GM18520 (cell line): ENCODE measurements around the gene ADGRE1.

ENCODE experiments used
- ATAC-seq: cut with Tn5 transposase; IDR thresholded peaks from one replicate; pipeline ENCODE4 v1.9.1; 2021; ENCODE audit not compliant: unreplicated experiment

The ADGRE1 gene

DNA sequence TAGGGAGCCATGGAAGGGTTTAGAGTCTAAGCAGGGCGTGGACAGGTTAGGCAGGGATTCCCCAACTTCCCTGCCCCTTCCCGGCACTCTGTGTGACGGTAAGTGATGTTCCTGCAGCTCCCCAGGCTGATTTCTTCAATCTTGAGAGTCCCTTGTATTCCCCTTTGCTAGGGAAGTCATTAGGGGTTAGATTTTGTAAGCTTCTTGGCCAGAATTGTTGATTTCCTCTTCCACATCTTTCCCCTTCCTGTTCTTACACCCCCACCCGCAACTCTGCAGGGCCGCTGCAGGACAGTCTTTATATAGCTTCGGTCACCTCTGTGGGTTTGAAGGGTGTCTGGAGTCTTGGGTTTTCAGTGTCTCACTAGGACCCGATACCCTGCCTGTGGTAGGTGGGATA is 10.6 kb upstream of the ADGRE1 start:
- ATAC-seq: no peak

DNA sequence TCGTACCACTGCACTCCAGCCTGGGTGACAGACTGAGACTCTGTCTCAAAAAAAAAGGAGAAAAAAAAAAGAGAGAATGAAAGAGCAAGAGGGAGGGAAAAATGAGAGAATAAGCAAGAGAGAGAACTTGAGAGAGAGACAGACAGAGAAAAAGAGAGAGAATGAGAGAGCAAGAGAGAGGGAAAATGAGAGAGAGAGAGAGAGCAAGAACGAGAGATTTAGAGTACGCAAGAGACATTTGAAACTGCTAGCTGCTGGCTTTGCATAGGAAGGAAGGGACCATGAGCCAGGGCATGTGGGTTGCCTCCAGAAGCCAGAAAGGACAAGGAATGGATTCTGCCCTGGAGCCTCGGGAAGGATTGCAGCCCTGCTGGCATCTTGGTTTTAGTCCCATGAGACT is 9.6 kb upstream of the ADGRE1 start:
- ATAC-seq: no peak

DNA sequence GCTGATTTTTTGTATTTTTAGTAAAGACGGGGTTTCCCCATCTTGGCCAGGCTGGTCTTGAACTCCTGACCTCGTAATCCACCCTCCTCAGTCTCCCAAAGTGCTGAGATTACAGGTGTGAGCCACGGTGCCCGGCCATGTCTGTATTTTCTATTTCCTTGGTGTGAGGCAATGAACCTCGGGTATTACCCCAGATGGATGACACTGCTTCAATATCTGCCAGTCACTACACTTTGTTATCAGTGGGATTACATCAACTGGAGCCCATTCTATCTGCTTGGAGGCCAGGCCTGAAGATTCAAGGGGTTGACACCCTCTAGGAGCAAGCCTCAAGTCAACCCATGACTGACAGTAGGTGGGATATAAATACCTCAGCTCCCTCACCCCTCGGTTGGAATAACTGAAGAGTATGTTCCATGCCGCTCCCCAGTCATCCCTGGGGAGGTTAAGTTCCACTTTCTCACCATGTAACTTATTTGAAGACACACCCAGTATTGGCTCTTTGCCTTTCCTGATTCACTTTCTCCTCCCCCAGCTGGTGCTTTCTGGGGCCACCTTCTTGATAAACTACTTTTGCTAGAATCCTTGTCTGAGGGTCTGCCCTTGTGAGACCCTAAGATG is 992 bp upstream of the ADGRE1 start:
- no peak for ATAC-seq

DNA sequence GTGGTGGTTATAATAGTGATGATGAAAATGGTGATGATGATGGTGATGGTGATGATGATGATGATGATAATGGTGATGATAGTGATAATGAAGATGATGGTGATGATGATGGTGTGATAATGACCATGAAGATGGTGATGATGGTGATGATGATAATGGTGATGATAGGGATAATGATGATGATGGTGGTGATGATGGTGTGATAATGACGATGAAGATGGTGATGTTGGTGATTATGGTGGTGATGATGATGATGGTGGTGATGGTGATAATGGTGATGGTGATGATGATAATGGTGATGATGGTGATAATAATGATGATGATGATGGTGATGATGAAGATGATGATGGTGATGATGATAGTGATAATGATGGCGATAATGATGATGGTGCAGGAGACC is 1.6 kb downstream of the ADGRE1 start:
- no peak for ATAC-seq

DNA sequence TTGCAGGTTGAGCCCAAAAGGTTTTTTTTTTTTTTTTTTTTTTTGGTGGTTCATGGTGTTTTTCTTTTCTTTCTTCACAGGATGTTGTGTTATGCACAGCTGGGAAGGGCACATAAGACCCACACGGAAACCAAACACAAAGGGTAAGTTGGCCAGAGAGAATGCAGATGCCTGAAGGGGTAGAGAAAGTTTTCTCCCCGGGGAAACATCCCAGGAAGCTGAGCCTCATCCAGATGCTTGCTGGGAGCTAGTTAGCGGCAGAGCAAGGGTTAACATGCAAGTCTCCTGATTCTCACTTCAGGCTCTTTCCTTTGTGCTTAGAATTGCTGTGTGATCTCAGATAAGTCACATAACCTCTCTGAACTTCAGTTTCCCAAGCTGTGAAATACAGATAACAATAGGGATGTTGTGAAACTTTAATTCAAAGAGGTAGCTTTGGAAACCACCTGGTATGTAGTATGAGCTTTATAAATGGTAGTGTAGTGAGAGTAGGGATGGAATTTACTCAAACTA is 3.1 kb downstream of the ADGRE1 start:
- ATAC-seq: no peak

DNA sequence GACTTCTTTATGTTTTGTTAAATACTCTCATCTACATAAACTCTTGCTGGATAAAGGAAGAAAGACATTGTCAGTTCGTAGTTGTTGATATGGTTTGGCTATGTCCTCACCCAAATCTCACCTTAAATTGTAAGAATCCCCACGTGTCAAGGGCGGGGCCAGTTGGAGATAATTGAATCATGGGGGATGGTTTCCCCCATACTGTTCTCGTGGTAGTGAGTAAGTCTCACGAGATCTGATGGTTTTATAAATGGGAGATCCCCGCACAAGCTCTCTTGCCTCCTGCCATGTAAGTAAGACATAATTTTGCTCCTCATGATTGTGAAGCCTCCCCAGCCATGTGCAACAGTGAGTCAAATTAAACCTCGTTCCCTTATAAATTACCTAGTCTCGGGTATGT is 3.6 kb downstream of the ADGRE1 start:
- no peak for ATAC-seq

DNA sequence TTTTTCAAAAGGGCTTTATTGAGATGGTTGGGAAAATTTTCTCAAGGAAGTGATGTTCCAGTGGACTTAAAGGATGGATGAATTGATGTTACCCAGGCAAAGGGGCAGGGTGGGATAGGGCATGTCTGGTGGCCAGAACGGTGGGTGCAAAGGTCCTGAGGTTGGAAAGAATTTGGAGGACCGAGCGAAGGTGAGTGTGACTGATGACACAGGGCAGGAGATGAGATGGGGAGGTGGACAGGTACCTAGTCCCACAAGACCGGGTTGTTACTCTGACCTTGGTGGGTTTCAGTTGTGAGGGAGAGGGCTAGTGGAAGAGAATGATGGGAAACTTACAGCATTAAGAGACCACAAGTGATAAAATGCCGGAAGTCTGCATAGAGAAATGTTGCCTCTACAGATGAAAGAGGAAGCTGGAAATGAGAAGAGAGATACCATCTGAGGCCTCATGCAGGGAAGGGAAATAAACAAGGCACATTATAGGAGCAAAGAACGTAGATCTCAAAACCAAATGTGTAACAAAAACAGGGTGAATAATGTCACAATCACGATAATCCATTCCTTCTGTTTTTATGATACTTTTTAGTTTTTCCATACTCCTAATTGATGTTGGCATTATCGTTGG is 4.5 kb downstream of the ADGRE1 start:
- ATAC-seq: no peak

DNA sequence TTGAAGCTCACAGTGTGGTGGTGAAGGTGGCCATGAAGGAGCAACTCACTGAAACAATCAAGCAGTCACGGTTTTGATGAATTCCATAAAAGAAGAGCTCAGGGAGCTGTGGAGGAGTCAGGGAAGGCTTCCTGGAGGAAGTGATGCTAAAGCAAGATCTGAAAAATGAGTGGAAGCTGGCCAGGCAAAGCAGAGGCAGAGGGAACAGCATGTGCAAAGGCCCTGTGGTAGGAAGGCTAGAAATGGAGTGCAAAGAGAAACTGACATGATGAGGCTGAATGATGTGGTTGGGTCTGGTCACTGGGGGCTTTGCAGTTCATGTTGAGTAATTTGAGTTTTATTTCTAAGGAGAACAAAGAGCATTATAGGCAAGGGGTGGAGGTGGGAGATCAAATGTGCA is 6.9 kb downstream of the ADGRE1 start:
- ATAC-seq: no peak

DNA sequence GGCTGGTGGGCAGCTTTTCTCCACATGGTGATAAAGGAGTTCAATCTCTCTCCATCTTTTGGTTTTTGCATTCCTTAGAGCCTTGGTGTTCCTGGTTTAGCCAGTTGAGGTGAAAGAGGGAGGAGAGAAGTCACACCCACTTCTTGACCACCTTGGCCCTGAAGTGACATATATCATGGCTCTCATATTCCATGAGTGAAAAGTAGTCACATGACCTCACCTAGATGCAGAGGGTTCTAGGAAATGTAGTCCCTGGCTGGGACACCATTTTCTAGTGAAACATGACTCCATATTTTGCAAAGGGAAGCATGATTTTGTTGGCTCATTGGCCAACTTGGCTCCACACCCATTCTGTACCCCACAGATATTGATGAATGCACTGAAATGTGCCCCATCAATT is 16.1 kb downstream of the ADGRE1 start:
- ATAC-seq: no peak

DNA sequence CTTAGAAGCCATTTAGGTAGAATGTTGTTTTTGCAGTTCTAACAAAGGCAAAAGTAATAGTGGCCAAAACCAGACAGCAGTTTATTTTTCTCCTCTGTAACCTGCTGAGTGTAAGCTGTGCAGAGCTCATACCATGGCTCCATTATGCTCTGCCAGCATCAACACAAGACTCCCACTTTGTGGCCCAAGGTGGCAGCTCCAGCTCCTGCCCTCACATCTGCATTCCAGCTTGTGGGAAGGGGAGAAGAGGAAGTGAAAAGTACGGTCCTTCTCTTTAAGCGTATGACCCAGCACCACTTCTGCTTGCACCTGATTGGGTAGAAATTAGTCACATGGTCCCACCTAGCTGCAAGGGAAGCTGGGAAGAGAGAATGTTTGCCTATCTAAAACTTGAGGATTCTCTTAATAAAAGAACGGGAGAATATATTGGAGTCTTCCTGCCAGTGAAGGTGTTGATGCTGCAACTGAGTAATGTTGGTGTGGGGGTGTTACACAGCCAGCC is 19.2 kb downstream of the ADGRE1 start:
- ATAC-seq: no peak

DNA sequence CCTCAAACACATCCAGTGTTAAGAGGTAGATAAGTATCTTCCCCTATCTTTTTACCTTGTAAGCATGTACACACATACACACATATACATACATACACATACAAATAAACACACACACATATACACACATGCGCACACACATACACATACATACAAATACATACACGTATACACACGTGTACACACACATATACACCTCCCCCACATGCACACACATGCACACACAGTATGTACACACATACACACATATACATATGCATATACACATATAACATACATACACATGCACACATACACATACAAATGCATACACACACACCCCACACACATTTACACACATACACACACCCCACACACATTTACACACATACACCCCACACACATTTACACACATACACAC is 24.1 kb downstream of the ADGRE1 start:
- no peak for ATAC-seq

DNA sequence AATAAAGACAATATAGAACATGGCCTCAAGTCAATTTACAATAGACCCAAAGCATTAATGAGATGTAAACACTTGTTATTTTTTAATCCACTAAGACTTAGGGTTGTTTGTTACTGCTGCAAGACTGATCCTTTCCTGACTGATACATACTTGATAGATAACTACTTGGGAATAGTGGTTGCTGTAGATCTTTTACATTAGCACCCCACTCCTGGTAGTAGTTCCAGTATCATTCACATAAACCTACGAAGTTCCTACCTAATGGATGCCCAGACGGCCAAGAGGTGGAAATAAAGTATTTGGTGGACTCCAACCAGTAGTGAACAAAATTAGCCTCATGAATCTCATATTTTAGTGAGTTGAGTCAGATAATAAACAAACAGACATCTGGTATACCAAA is 26.9 kb downstream of the ADGRE1 start:
- ATAC-seq: no peak

DNA sequence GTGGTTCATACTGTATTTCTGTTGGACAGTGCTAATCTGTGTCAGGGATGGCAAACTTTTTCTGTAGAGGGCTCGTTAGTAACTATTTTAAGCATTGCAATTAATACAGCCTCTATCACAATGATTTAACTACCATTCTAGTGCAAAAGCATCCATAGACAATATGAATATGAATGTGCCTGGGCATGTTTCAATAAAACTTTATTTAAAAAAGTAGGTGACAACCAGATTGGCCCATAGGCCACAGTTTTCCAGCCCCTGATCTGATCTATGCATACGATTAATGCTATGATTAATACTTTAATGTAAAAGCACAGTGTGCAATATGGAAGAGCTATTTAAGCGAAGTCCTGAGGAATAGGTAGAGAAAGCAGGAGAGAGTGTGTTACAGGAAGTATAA is 29.6 kb downstream of the ADGRE1 start:
- ATAC-seq: no peak

DNA sequence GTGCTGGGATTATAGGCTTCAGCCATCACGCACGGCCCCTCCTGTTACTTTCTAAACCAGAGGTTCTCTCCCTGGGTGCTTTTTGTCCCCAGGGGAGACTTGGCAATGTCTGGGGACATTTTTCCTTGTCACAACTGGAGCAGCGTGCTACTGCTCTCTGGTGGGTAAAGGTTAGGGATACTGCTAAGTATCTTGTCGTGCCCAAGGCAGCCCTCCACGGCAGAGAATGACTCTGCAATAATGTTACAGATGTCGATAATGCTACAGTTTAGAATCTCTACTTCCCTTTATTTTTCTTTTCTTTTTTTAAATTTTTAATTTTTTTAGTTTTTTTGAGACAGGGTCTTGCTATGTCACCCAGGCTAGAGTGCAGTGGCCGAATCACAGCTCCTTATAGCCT is 38.0 kb downstream of the ADGRE1 start:
- no peak for ATAC-seq

DNA sequence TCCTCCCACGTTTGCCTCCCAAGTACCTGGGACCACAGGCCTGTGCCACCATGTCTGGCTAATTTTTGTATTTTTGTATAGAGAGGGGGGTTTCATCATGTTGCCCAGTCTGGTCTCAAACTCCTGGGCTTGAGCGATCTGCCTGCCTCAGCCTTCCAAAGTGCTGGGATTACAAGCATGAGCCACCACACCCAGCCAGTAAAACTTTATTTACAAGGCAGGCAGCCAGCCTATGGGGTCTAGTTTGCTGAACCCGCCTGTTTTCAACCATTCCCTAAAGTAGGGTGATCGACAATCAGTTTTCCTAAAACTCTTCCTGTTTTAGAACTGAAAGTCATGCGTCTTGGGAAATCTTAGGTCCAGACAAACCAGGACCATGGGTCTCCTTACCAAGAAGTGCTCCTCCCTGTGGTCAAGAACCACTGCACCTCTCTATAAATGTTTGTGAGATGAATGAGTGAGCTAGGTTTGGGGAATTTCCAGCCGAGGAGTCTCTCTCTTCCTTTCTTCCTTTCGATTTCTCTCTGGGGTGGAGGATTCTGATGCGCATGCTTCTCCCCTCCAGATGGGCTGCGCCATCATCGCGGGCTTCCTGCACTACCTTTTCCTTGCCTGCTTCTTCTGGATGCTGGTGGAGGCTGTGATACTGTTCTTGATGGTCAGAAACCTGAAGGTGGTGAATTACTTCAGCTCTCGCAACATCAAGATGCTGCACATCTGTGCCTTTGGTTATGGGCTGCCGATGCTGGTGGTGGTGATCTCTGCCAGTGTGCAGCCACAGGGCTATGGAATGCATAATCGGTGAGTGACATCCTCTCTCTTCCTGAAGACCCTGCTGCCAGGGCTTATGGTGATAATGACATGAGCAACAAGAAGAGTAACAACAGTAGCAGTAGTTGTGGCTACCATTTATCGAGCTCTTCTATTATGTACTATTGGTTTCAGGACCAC is 38.7 kb downstream of the ADGRE1 start:
- ATAC-seq: no peak

DNA sequence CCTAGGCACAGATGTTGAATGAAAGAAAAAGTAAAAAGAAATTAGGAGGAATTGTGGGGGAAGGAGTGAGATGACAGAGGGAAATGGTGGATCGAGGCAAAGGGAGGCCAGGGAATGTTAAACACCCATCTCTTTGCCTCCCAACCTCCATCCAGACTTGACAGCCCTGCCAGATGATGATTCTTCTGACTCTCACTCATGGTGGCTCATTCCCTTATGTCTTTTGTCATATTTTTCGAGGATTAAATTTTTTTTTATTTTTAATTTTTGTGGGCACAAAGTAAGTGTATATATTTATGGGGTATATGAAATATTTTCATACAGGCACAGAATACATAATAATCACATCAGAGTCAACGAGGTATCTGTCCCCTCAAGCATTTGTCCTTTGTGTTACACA is 42.8 kb downstream of the ADGRE1 start:
- no peak for ATAC-seq

DNA sequence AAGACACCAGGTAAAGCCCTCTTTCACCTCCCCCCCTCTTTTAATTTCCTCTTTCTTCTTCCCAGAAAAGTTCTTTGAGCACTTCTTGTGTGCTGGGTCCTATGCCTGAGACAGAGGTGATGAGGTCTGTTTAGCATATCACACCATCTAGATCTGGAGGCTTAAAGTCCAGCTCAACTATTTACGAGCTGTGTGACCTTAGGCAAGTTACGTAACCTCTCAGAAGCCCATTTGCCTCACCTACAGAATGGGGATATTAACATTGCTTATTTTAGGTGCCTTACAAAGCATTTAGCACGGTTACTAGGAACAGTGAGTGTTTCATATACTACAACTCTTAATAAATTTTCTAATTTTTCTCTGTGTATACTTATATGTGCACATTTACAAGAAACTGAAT is 47.7 kb downstream of the ADGRE1 start:
- ATAC-seq: no peak

DNA sequence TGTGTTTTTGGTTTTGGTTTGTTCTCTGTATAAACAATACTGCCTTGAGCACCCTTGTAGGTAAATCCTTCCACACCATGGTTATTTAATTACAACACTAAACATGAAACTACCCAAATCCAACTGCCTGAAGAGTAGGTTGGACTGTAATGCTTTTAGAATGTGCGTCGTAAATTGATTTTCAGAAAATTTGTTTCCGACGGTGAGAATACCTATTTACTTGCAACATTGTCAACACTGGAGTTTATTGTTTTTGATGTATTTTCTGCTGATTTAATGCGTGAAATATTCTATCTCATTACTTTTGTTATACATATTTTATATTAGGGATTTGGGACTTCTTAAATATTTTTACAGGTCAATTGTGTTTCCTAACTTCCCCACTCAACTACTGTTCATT is 48.2 kb downstream of the ADGRE1 start:
- ATAC-seq: no peak

DNA sequence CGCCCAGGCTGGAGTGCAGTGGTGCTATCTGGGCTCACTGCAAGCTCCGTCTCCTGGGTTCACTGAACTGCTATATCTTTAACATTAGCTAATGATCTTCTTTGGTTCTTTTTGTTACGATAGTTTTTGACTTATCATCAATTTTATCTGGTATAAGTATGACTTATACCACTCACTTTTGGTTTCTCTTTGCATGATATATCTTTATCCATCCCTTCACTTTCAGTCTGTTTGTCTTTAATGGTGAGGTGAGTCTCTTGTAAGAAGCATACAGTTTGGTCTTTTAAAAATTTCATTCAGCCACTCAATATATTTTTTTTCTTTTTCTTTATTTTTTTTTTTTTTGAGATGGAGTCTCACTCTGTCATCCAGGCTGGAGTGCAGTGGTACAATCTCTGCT is 58.4 kb downstream of the ADGRE1 start:
- no peak for ATAC-seq

DNA sequence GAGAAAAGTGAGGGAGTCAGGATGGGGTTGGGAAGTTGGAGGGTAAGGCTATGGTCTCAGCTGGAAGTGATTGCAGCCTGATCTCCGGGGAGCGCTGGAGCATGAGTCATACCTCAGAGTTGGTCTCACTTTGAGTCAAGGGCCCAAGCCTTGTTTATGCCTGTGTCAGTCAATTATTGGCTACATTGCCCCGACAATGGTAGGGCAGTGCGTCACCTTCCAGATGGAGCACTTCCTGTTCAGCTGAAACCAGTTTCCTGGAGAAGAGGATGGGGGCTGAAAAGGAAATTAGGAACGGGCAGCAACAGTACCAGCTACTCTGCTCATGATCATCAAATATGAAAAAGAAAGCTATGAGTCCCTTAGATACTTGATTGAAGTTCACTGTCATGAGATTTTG is 60.4 kb downstream of the ADGRE1 start:
- ATAC-seq: no peak

DNA sequence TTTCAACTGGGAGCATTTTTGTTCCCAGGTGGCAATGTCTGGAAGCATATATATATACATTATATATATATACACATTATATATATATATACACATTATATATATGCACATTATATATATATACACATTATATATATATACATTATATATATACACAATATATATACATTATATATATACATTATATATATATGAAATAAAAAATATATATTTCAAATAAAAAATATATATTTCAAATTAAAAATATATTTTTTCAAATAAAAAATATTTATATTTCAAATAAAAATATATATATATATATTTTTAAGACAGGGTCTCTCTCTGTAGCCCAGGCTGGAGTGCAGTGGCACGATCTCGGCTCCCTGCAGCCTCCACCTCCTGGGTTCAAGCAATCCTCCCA is 61.5 kb downstream of the ADGRE1 start:
- ATAC-seq: no peak

DNA sequence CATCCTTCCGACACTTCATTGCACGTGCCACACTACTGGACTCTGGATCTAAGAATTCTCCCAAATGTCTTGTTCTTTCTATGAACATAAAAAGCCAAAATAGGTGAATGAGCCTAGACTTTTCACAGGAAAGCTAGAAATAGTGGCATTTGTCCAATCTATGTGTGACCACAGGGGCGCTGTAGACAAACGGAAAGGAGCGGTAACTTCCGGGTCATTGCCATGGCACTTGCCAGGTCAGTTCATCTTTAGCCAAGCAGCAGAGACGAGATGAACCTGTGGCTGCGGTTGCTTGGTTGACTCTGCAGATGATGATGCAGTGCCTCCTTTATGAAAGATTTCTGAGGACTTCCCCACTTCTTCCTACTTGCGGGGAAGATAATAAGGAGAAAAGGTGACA is 65.6 kb downstream of the ADGRE1 start:
- no peak for ATAC-seq
